GM12878 (cell line): Measurements from ENCODE around the gene ACTR10. TPM values are rescaled to one million over a fixed set of nuclear protein-coding genes. Genes with fewer than 3 reads are reported as not detected.
A peak's percentile ranks its signal among the peaks of the same experiment; 100 is the strongest.

Experiments
- BACH1 ChIP-seq: fragments of 450-650 bp; IDR thresholded peaks from 2 replicates; pipeline ENCODE4 v1.6.1; 2017; ENCODE audit warnings: mild to moderate bottlenecking, borderline replicate concordance
- NFYA ChIP-seq: IDR thresholded peaks from 2 replicates; pipeline ENCODE4 v1.6.1; 2011; ENCODE audit warnings: low read depth, mild to moderate bottlenecking, low read length, improper control_type of control experiment, borderline replicate concordance
- PAX5 ChIP-seq: IDR thresholded peaks from 2 replicates; pipeline ENCODE4 v1.6.1; 2011; ENCODE audit warnings: low read depth, low read length, borderline replicate concordance
- RB1 ChIP-seq: fragments of 450-650 bp; formaldehyde crosslinking; IDR thresholded peaks from 2 replicates; pipeline ENCODE4 v1.6.1; 2017; ENCODE audit warnings: mild to moderate bottlenecking, borderline replicate concordance
- RBBP5 ChIP-seq: fragments of 200-600 bp; sonication (generic); conservative IDR thresholded peaks from 2 replicates; pipeline ENCODE4 v1.6.1; 2016
- SIX5 ChIP-seq: IDR thresholded peaks from 2 replicates; pipeline ENCODE4 v1.6.1; 2011; ENCODE audit warnings: mild to moderate bottlenecking, low read depth, low read length, moderate library complexity; ENCODE audit not compliant: severe bottlenecking
- TAF1 ChIP-seq: IDR thresholded peaks from 2 replicates; pipeline ENCODE4 v1.6.1; 2011; ENCODE audit warnings: mild to moderate bottlenecking, low read depth, low read length, borderline replicate concordance
- TARDBP ChIP-seq: IDR thresholded peaks from 2 replicates; pipeline ENCODE4 v1.6.1; 2016; ENCODE audit warnings: borderline replicate concordance
- WRNIP1 ChIP-seq: IDR thresholded peaks from 2 replicates; pipeline ENCODE4 v1.6.1; 2011; ENCODE audit warnings: low read depth, low read length, improper control_type of control experiment, borderline replicate concordance
- polyA plus RNA-seq, 11 experiments: library from polyadenylated mRNA; depleted of rRNA in 4 of 11; unstranded in 6 of 11; stranded (reverse) in 5 of 11; fragments of >200 nt; fragmentation: Nextera tagmentation in 4 of 11; fragmentation: Illumina TruSeq in 1 of 11; extraction: Ambion mirVana in 4 of 11; extraction: Trizol in 1 of 11; gene quantifications; 1 replicate in 1 of 11; 2 replicates in 10 of 11; pipeline versions ENCODE4 v1.2.1 to v1.2.3, GENCODE V29; 2011 to 2016; ENCODE audit warnings: inconsistent platforms in 2 of 11, missing spikeins in 2 of 11, low read depth in 1 of 11
- total RNA-seq, 4 experiments: library from RNA; depleted of rRNA in 3 of 4; stranded (reverse); fragments of >200 nt in 3 of 4; fragmentation: Illumina TruSeq in 1 of 4; extraction: Trizol in 1 of 4; gene quantifications; 2 replicates each; pipeline versions ENCODE4 v1.2.1 to v1.2.3, GENCODE V29; 2013 to 2021
- TF ChIP-seq, protein P1 (sequence below): fragments of 450-650 bp; IDR thresholded peaks from 2 replicates; pipeline ENCODE4 v1.6.1; 2016; ENCODE audit warnings: mild to moderate bottlenecking, moderate library complexity, borderline replicate concordance
- TF ChIP-seq, protein P2 (sequence below): fragments of 450-650 bp; IDR thresholded peaks from 2 replicates; pipeline ENCODE4 v1.6.1; 2017; ENCODE audit warnings: borderline replicate concordance
- TF ChIP-seq, protein P3 (sequence below): fragments of 450-650 bp; formaldehyde crosslinking; IDR thresholded peaks from 2 replicates; pipeline ENCODE4 v1.4.0; 2020; ENCODE audit warnings: mild to moderate bottlenecking, moderate library complexity

ACTR10 gene
- total and polyA plus RNA-seq, 10 of the 15 experiments (the other 5 are each of a cell fraction or from before 2014, with no cell fraction given) = 26.0 to 74.3 (median 38.9) TPM

DNA sequence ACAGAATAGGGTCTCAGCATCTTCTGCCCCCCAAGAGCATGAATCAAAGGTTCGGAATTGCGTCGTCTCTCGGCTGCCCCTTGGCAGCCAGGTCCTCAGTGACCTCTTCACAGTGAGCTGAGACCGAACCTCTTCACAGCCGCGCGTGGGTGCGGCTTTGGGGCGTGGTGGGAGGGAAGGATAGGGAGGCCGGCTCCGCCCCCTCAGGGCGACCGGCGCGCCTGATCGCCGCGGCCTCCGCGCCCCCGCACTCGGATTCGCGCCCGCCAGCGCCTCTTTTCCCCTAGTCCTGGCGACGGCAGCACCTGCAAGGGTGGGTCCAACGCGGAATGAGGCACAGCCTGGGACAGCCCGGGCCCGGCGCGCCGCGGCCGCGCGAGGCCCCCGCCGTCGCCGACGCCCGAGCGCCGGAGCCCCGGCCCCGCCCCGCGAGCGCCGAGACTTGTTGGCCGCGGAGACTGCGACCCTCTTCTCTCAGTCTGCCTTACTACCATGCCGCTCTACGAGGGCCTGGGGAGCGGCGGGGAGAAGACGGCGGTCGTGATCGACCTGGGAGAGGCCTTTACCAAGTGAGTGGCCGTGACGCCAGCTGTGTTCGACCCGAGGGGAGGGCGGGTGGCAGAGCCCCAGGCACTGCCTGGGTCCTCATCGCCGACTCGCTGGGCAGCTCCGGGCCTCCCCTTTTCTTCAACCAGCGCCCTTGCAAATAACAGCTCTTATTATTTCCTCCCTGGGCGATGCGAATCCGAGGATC lies at the start of gene ACTR10 (continued):
- TF ChIP-seq, protein P1, sequence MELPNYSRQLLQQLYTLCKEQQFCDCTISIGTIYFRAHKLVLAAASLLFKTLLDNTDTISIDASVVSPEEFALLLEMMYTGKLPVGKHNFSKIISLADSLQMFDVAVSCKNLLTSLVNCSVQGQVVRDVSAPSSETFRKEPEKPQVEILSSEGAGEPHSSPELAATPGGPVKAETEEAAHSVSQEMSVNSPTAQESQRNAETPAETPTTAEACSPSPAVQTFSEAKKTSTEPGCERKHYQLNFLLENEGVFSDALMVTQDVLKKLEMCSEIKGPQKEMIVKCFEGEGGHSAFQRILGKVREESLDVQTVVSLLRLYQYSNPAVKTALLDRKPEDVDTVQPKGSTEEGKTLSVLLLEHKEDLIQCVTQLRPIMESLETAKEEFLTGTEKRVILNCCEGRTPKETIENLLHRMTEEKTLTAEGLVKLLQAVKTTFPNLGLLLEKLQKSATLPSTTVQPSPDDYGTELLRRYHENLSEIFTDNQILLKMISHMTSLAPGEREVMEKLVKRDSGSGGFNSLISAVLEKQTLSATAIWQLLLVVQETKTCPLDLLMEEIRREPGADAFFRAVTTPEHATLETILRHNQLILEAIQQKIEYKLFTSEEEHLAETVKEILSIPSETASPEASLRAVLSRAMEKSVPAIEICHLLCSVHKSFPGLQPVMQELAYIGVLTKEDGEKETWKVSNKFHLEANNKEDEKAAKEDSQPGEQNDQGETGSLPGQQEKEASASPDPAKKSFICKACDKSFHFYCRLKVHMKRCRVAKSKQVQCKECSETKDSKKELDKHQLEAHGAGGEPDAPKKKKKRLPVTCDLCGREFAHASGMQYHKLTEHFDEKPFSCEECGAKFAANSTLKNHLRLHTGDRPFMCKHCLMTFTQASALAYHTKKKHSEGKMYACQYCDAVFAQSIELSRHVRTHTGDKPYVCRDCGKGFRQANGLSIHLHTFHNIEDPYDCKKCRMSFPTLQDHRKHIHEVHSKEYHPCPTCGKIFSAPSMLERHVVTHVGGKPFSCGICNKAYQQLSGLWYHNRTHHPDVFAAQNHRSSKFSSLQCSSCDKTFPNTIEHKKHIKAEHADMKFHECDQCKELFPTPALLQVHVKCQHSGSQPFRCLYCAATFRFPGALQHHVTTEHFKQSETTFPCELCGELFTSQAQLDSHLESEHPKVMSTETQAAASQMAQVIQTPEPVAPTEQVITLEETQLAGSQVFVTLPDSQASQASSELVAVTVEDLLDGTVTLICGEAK = no peak
- peak; percentile 87 for TF ChIP-seq BACH1
- no peak for TF ChIP-seq NFYA
- no peak for TF ChIP-seq TARDBP
- TF ChIP-seq TAF1 = peak; percentile 62; the same call in 1 of the 2 replicates
- no peak for TF ChIP-seq RBBP5
- TF ChIP-seq SIX5 = no peak
- TF ChIP-seq, protein P2, sequence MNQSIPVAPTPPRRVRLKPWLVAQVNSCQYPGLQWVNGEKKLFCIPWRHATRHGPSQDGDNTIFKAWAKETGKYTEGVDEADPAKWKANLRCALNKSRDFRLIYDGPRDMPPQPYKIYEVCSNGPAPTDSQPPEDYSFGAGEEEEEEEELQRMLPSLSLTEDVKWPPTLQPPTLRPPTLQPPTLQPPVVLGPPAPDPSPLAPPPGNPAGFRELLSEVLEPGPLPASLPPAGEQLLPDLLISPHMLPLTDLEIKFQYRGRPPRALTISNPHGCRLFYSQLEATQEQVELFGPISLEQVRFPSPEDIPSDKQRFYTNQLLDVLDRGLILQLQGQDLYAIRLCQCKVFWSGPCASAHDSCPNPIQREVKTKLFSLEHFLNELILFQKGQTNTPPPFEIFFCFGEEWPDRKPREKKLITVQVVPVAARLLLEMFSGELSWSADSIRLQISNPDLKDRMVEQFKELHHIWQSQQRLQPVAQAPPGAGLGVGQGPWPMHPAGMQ = peak; percentile 89
- TF ChIP-seq PAX5 = no peak
- peak; percentile 71; the same call in 1 of the 2 replicates for TF ChIP-seq RB1
- TF ChIP-seq WRNIP1 = no peak
- TF ChIP-seq, protein P3, sequence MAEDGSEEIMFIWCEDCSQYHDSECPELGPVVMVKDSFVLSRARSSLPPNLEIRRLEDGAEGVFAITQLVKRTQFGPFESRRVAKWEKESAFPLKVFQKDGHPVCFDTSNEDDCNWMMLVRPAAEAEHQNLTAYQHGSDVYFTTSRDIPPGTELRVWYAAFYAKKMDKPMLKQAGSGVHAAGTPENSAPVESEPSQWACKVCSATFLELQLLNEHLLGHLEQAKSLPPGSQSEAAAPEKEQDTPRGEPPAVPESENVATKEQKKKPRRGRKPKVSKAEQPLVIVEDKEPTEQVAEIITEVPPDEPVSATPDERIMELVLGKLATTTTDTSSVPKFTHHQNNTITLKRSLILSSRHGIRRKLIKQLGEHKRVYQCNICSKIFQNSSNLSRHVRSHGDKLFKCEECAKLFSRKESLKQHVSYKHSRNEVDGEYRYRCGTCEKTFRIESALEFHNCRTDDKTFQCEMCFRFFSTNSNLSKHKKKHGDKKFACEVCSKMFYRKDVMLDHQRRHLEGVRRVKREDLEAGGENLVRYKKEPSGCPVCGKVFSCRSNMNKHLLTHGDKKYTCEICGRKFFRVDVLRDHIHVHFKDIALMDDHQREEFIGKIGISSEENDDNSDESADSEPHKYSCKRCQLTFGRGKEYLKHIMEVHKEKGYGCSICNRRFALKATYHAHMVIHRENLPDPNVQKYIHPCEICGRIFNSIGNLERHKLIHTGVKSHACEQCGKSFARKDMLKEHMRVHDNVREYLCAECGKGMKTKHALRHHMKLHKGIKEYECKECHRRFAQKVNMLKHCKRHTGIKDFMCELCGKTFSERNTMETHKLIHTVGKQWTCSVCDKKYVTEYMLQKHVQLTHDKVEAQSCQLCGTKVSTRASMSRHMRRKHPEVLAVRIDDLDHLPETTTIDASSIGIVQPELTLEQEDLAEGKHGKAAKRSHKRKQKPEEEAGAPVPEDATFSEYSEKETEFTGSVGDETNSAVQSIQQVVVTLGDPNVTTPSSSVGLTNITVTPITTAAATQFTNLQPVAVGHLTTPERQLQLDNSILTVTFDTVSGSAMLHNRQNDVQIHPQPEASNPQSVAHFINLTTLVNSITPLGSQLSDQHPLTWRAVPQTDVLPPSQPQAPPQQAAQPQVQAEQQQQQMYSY (CRISPR knock-in tag) = no peak
